AG09309 (cell line): ENCODE results near the gene GLT8D2.

ENCODE experiments used
- DNase-seq: peaks from one replicate; pipeline ENCODE4 v3.0.0-alpha.2; 2010; ENCODE audit warnings: low read depth
- H3K4me3 ChIP-seq: 2 replicates; pipeline ENCODE4 v1.5.1; 2011; ENCODE audit warnings: mild to moderate bottlenecking, low read depth, low read length, moderate library complexity; ENCODE audit not compliant: control insufficient read depth
- CTCF ChIP-seq: IDR thresholded peaks from 2 replicates; pipeline ENCODE4 v1.5.1; 2011; ENCODE audit warnings: mild to moderate bottlenecking, low read depth, low read length, inconsistent platforms; ENCODE audit not compliant: insufficient read depth, control insufficient read depth; ENCODE audit errors: missing control alignments

Gene GLT8D2

GRCh38 chr12:103948746-103949406 lies 101.1 kb downstream of the GLT8D2 start:
- TF ChIP-seq CTCF = no peak
- H3K4me3 ChIP-seq = no peak overlapping the region
- no peak for DNase-seq

- H3K4me3 ChIP-seq = no peak overlapping the region
- TF ChIP-seq CTCF = no peak
- DNase-seq = no peak
Measured at GRCh38 chr12:103947871-103948555, 102.0 kb downstream of the GLT8D2 start.

- TF ChIP-seq CTCF = no peak
- H3K4me3 ChIP-seq = no peak overlapping the region
- DNase-seq = no peak
Measured at GRCh38 chr12:103944964-103945363, 105.0 kb downstream of the GLT8D2 start.
